Tibial artery (tissue), 4 donors: ENCODE data around the gene XIRP1.
A peak's percentile ranks its signal among the peaks of the same experiment; 100 is the strongest.

Experiments
- DNase-seq, 2 donors: peaks; one replicate each; pipeline ENCODE4 v3.0.0-alpha.2; 2019
- H3K27ac ChIP-seq, 2 donors: fragments of 200-600 bp; sonication (generic) in 1 of 2; 1 replicate in 1 of 2; 2 replicates in 1 of 2; pipeline ENCODE4 v1.5.1; 2018 to 2019; ENCODE audit warnings: mild to moderate bottlenecking in 1 of 2
- H3K27me3 ChIP-seq, 2 donors: fragments of 200-600 bp; sonication (generic) in 1 of 2; one replicate each; pipeline versions ENCODE4 v1.5.1 to v1.6.0; 2016 to 2019
- H3K36me3 ChIP-seq, 3 donors: fragments of 200-600 bp; sonication (generic) in 2 of 3; one replicate each; pipeline ENCODE4 v1.5.1; 2016 to 2019; ENCODE audit warnings: mild to moderate bottlenecking in 2 of 3
- H3K4me1 ChIP-seq, 4 donors: fragments of 200-600 bp; sonication (generic) in 2 of 4; 1 replicate in 3 of 4; 2 replicates in 1 of 4; pipeline ENCODE4 v1.5.1; 2016 to 2019
- H3K4me3 ChIP-seq, 2 donors: fragments of 200-600 bp; sonication (generic) in 1 of 2; 1 replicate in 1 of 2; 2 replicates in 1 of 2; pipeline ENCODE4 v1.5.1; 2018 to 2019; ENCODE audit warnings: mild to moderate bottlenecking in 2 of 2
- H3K9me3 ChIP-seq, 3 donors: fragments of 200-600 bp; sonication (generic) in 1 of 3; one replicate each; pipeline ENCODE4 v1.5.1; 2016 to 2019
- intact Hi-C: fragments of 100-400 bp; cut with DNase I; formaldehyde crosslinking; loops from one replicate; pipeline ENCODE4 v1.15.0; 2023; ENCODE audit warnings: low total_unique reads
- TF ChIP-seq, protein P1 (sequence below), 2 experiments: fragments of 200-600 bp in 1 of 2; fragments of 450-650 bp in 1 of 2; IDR thresholded peaks; one replicate each; pipeline ENCODE4 v1.5.1; 2017 to 2019; ENCODE audit warnings: antibody characterized with exemption in 2 of 2, mild to moderate bottlenecking in 1 of 2, moderate library complexity in 1 of 2

Gene XIRP1

DNA sequence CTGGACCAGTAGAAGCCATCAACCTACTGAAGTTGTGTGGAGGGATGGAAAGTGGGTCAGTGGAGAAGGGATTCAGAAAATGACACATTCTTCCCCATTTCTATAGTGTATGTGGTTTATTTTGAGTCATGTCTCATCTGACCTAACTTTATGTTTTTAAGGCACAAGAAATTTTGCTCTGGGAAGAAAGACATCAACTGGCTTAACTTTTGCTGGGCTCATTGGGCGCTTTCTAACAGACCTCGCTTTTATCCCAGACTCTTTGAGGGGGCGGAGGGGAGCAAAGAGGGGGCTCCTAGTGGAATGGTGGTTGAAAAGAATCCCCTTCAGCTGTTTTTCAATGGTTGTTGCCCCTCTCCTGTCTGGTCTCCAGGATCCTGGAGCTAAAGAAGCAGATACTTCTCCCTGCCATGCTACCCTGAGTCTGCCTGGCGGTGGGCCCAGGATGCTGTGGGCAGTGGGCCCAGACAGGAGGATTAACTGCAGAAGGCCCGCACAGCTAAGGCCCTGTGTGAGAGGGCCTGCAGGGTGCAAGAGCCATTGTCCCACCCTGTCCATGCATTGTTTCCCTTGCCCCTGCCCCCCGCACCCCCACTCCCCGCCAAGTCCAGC lies 53.5 kb downstream of the XIRP1 start:
- Histone ChIP-seq H3K27me3 (no peaks in the 10 kb centered on the region), H3K4me3 (no peak overlapping the region), H3K36me3 (peaks cover 20 to 74% (median 47%) of the 10 kb centered on the region in 3 donors), H3K27ac (peak overlapping the region; percentile 29 to 45), H3K9me3 (no peaks in the 10 kb centered on the region), H3K4me1 (peaks cover 0 to 56% (median 41%) of the 10 kb centered on the region in 4 donors)
- TF ChIP-seq, protein P1, sequence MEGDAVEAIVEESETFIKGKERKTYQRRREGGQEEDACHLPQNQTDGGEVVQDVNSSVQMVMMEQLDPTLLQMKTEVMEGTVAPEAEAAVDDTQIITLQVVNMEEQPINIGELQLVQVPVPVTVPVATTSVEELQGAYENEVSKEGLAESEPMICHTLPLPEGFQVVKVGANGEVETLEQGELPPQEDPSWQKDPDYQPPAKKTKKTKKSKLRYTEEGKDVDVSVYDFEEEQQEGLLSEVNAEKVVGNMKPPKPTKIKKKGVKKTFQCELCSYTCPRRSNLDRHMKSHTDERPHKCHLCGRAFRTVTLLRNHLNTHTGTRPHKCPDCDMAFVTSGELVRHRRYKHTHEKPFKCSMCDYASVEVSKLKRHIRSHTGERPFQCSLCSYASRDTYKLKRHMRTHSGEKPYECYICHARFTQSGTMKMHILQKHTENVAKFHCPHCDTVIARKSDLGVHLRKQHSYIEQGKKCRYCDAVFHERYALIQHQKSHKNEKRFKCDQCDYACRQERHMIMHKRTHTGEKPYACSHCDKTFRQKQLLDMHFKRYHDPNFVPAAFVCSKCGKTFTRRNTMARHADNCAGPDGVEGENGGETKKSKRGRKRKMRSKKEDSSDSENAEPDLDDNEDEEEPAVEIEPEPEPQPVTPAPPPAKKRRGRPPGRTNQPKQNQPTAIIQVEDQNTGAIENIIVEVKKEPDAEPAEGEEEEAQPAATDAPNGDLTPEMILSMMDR (IDR thresholded peaks at IDR 0.05), result no peak
- DNase-seq, result peak; percentile 25 to 81
- intact Hi-C loops, result no loop called here

DNA sequence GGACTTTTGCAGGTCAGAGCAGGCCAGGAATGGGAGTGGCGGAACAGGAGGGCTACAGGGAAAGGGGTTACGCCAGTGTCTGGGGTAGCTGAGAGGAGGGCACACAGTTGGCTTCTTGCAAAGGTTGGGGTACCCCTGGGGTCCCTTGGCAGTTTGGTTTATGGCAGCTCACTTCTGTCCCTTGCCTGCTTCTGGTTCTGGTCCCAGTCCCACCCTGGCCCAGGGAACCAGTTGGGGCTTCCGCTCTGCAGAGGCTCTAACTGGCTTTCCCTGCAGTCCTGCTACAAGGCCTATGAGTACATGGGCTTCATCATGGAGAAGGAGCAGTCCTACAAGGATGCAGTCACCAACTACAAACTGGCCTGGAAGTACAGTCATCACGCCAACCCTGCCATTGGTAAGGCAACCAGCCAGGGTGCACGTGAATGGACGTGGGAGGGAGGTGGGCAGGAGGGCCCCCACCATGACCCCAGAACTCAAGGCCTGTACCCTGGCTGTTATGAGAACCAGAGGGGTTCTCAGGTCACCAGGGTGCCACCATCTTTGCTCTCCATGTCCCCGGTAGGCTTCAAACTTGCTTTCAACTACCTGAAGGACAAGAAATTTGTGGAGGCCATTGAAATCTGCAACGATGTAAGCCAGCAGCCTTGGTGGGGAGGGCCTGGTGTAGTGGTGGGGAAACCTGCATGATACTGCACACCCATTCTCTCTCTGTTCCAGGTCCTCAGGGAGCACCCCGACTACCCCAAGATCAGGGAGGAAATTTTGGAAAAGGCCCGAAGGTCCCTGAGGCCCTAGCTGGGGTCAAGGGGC lies 54.2 kb downstream of the XIRP1 start:
- H3K4me3 ChIP-seq, result no peak overlapping the region
- intact Hi-C loops, result no loop called here
- no peaks in the 10 kb centered on the region for H3K9me3 ChIP-seq
- peaks cover 13 to 71% (median 40%) of the 10 kb centered on the region in 3 donors for H3K36me3 ChIP-seq
- H3K4me1 ChIP-seq, result peaks cover 0 to 50% (median 38%) of the 10 kb centered on the region in 4 donors
- TF ChIP-seq, protein P1 (IDR thresholded peaks at IDR 0.05), result no peak
- peak in 1 of 2 donors; percentile 16 for DNase-seq
- peak overlapping the region; percentile 29 to 45 for H3K27ac ChIP-seq
- no peaks in the 10 kb centered on the region for H3K27me3 ChIP-seq

DNA sequence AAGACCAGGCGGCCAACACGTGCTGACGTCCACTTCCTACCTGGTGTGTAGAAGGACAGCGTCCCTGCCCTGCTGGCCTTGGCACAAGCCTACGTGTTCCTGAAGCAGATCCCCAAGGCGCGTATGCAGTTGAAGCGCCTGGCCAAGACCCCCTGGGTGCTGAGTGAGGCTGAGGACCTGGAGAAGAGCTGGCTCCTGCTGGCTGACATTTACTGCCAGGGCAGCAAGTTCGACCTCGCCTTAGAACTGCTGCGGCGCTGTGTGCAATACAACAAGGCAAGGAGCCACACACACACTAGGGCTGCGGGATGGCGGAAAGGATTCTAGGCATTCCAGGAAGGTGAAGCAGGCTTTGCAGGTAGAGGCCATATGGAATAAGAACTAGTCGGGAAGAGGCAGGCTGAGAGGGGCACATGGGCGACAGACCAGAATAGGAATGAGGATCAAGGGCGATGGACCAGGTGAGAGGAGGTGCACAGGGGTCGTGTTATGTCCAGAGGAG lies 54.9 kb downstream of the XIRP1 start:
- H3K27me3 ChIP-seq, result no peaks in the 10 kb centered on the region
- intact Hi-C loops, result no loop called here
- peak in 1 of 2 donors; percentile 7 for DNase-seq
- TF ChIP-seq, protein P1 (IDR thresholded peaks at IDR 0.05), result no peak
- no peak overlapping the region for H3K4me3 ChIP-seq
- peaks cover 6 to 69% (median 33%) of the 10 kb centered on the region in 3 donors for H3K36me3 ChIP-seq
- no peak overlapping the region for H3K27ac ChIP-seq
- no peaks in the 10 kb centered on the region for H3K9me3 ChIP-seq
- H3K4me1 ChIP-seq, result peaks cover 0 to 44% (median 35%) of the 10 kb centered on the region in 4 donors

DNA sequence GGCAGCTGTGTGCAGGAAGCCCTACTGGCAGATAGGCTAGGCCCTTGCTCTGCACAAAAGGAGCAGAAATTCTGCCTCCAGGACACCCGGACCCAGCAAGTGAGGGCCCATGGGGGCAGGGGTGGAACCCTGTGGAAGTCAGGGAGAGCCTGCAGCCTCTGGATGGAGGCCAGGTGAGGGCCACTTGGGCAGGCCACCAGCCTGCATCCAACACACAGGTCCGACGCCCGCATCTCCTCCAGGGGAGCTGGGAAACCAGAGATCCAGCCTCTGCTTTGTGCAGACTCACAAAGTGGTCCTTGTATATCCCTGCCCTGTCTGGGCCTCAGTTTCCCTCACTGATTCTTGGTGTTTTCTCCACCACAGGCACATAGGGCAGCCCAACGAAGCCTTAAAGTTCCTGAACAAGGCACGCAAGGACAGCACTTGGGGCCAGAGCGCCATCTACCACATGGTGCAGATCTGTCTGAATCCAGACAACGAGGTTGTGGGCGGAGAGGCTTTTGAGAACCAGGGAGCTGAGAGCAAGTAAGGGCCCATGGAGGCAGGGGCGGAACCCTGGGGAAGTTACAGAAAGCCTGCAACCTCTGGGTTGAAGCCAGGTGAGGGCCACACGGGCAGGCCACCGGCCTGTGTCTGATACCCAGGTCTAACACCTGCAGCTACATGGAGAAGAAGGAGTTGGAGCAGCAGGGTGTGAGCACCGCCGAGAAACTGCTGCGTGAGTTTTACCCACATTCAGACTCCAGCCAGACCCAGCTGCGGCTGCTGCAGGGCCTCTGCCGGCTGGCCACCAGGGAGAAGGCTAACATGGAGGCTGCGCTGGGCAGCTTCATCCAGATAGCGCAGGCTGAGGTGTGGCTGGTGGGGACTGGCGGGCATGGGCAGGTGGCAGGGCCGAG lies 55.6 kb downstream of the XIRP1 start:
- TF ChIP-seq, protein P1 (IDR thresholded peaks at IDR 0.05), result no peak
- no peak for DNase-seq
- Histone ChIP-seq H3K27ac (no peak overlapping the region), H3K4me1 (peaks cover 0 to 37% (median 28%) of the 10 kb centered on the region in 4 donors), H3K4me3 (no peak overlapping the region), H3K27me3 (no peaks in the 10 kb centered on the region), H3K9me3 (no peaks in the 10 kb centered on the region), H3K36me3 (peaks cover 0 to 62% (median 26%) of the 10 kb centered on the region in 3 donors)
- intact Hi-C loops, result no loop called here

DNA sequence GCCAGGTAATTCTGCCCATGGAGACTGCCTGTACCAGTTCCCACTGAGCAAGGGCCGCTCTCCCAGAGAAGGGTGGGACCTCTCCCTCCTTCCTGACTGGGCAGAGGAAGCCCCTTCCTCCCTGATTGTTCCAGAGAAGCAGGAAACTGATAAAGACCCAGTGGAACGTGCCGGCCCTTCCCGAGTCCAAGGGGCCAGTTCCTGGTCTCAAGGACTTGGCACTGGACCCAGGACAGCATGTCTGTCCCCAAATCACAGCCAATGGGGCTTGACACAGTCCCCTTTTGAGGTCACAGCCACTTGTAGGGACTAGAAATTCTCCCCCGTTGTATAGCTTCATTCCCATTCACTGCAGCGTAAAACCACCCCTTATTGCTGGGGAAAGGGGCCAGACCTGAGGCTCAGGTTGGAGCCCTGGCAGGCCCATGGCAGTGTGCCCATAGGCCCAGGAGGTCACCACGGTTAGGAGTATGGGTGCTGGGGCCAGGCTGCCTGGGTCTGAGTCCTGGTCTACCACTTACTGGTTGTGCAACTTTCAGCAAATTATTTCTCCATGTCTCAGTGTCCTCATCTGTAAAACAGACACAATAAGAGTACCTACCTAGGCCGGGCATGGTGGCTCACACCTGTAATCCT lies 57.1 kb downstream of the XIRP1 start:
- intact Hi-C loops, result no loop called here
- Histone ChIP-seq H3K9me3 (no peaks in the 10 kb centered on the region), H3K4me1 (peaks cover 0 to 22% (median 15%) of the 10 kb centered on the region in 4 donors), H3K27me3 (no peaks in the 10 kb centered on the region), H3K36me3 (peaks cover 0 to 53% (median 11%) of the 10 kb centered on the region in 3 donors), H3K27ac (no peak overlapping the region), H3K4me3 (no peak overlapping the region)
- DNase-seq, result peak in 1 of 2 donors; percentile 17
- TF ChIP-seq, protein P1 (IDR thresholded peaks at IDR 0.05), result no peak
